ENCODE data around the gene SORCS3. TPM values are rescaled to one million over a fixed set of nuclear protein-coding genes. Genes with fewer than 3 reads are reported as not detected.

Gene SORCS3
- total and polyA plus RNA-seq, 9 of the 15 experiments (the other 6 are each of a cell fraction or from before 2014, with no cell fraction given): not detected

DNA sequence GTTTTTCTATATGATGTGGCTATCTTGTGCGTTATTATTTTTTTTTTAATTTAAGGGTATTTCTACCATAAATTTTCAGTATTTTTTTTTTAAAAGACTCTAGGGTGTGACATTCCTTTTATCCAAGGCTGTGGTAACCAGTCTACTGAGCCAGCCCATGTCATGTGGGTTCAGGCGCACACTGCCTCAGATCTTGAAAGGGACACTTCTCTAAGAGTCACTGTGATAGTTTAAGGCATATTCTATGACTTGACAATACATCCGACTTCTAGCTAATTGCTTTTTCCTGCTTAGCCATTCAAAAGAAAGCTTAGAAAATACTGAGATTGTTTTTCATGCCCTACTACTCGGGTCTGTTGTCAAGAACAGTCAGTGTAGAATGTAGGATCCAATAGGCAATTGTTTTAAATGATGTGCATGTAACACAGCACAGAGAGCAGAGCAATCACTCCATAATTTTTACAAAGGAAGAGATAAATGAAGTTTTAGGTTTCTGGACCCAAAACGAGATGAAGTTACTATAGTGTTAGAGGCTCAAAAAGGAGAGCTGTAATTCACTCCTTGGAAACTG, 263.7 kb downstream of the SORCS3 start:
- Histone ChIP-seq H3K9ac (ENCODE audit: insufficient read depth in 1 of 2, low read depth in 2 of 2, low read length in 2 of 2) (no peak overlapping the region), H3K4me1 (replicated peaks in 1 of 2; ENCODE audit: control insufficient read depth in 2 of 2, insufficient read depth in 2 of 2, low read length in 2 of 2) (no peaks in the 10 kb centered on the region), H3K79me2 (ENCODE audit: control insufficient read depth, insufficient read depth, low read length) (no peaks in the 10 kb centered on the region), H3K4me3 (no peak overlapping the region), H3K27ac (ENCODE audit: extremely low read depth, low read depth, low read length) (no peak overlapping the region), H3K9me3 (replicated peaks; ENCODE audit: control insufficient read depth, insufficient read depth, low read depth, low read length) (no peaks in the 10 kb centered on the region), H3K27me3 (ENCODE audit: control insufficient read depth in 2 of 2, insufficient read depth in 2 of 2, low read length in 2 of 2) (no peaks in the 10 kb centered on the region), H2AFZ (ENCODE audit: low read depth, low read length) (no peak overlapping the region), H4K20me1 (replicated peaks; ENCODE audit: control insufficient read depth, insufficient read depth, low read length) (no peaks in the 10 kb centered on the region), H3K9me1 (ENCODE audit: control insufficient read depth, insufficient read depth, low read length) (no peaks in the 10 kb centered on the region), H3K36me3 (ENCODE audit: control insufficient read depth, insufficient read depth, low read length) (no peaks in the 10 kb centered on the region), H3K4me2 (ENCODE audit: insufficient read depth, low read length) (no peak overlapping the region)
- TF ChIP-seq SIRT6 (IDR thresholded peaks at IDR 0.05; ENCODE audit: low read depth, low read length): no peak
- TF ChIP-seq, protein P1, sequence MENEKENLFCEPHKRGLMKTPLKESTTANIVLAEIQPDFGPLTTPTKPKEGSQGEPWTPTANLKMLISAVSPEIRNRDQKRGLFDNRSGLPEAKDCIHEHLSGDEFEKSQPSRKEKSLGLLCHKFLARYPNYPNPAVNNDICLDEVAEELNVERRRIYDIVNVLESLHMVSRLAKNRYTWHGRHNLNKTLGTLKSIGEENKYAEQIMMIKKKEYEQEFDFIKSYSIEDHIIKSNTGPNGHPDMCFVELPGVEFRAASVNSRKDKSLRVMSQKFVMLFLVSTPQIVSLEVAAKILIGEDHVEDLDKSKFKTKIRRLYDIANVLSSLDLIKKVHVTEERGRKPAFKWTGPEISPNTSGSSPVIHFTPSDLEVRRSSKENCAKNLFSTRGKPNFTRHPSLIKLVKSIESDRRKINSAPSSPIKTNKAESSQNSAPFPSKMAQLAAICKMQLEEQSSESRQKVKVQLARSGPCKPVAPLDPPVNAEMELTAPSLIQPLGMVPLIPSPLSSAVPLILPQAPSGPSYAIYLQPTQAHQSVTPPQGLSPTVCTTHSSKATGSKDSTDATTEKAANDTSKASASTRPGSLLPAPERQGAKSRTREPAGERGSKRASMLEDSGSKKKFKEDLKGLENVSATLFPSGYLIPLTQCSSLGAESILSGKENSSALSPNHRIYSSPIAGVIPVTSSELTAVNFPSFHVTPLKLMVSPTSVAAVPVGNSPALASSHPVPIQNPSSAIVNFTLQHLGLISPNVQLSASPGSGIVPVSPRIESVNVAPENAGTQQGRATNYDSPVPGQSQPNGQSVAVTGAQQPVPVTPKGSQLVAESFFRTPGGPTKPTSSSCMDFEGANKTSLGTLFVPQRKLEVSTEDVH (IDR thresholded peaks at IDR 0.05; ENCODE audit: low read depth, partially characterized antibody): no peak
- no peak for TF ChIP-seq RBM39 (optimal IDR thresholded peaks at IDR 0.05; ENCODE audit: low read depth, low read length)
- no peak for TF ChIP-seq CHD1 (IDR thresholded peaks at IDR 0.05; ENCODE audit: low read length)
- no peak for TF ChIP-seq FUS (optimal IDR thresholded peaks at IDR 0.05; ENCODE audit: low read depth, low read length)
- no peak for TF ChIP-seq SETDB1 (IDR thresholded peaks at IDR 0.05; ENCODE audit: low read length)
- no peak for TF ChIP-seq ZSCAN29 (IDR thresholded peaks at IDR 0.05)
- TF ChIP-seq NFRKB (IDR thresholded peaks at IDR 0.05; ENCODE audit: low read depth): no peak
- TF ChIP-seq ZSCAN32 (CRISPR knock-in tag; IDR thresholded peaks at IDR 0.05): no peak
- no peak for TF ChIP-seq SMAD3 (CRISPR knock-in tag; conservative IDR thresholded peaks at IDR 0.05)
- no peak for TF ChIP-seq HDAC6 (IDR thresholded peaks at IDR 0.05; ENCODE audit: low read depth, low read length)
- no peak for TF ChIP-seq GTF3C2 (IDR thresholded peaks at IDR 0.05; ENCODE audit: borderline replicate concordance, extremely low read depth, insufficient read length)
- in situ Hi-C loops (cut with MboI): no loop called here
- no peak for FAIRE-seq
- DNase-seq (ENCODE audit: extremely low read depth in 1 of 4, low spot score in 3 of 4): no peak
- intact Hi-C loops (cut with micrococcal nuclease): no loop called here
- WGBS (ENCODE audit: insufficient coverage, low coverage, missing lambda C conversion rate): 0% methylated on average over 5 of the region's 5 CpGs
- BruUV-seq (replicated peaks): no TSS peak
- CTCF ChIA-PET (ENCODE audit: low intra/inter-chr PET ratio): no interaction called here
- POLR2A ChIA-PET: no interaction called here
- ATAC-seq: no peak

Data from K562 (cell line).